HEK293 (cell line): ENCODE results near the gene GRP.
A peak's percentile ranks its signal among the peaks of the same experiment; 100 is the strongest.

Source experiments
- BCL11B ChIP-seq: fragments of 450-650 bp; formaldehyde crosslinking; IDR thresholded peaks from 2 replicates; pipeline ENCODE4 v1.5.1; 2016; ENCODE audit warnings: low read depth, missing biosample characterization, missing genetic modification characterization
- KLF1 ChIP-seq: fragments of 450-650 bp; formaldehyde crosslinking; IDR thresholded peaks from 2 replicates; pipeline ENCODE4 v1.5.1; 2016; ENCODE audit warnings: missing biosample characterization, missing genetic modification characterization
- SCRT1 ChIP-seq: fragments of 450-650 bp; formaldehyde crosslinking; IDR thresholded peaks from 2 replicates; pipeline ENCODE4 v1.5.1; 2016; ENCODE audit warnings: missing biosample characterization, missing genetic modification characterization, borderline replicate concordance
- SCRT2 ChIP-seq: fragments of 450-650 bp; formaldehyde crosslinking; IDR thresholded peaks from 2 replicates; pipeline ENCODE4 v1.5.1; 2016; ENCODE audit warnings: missing biosample characterization, missing genetic modification characterization
- ZBTB11 ChIP-seq: fragments of 450-650 bp; formaldehyde crosslinking; conservative IDR thresholded peaks from 2 replicates; pipeline ENCODE4 v1.5.1; 2016; ENCODE audit warnings: low read depth, missing biosample characterization, missing genetic modification characterization
- ZBTB20 ChIP-seq: fragments of 450-650 bp; formaldehyde crosslinking; IDR thresholded peaks from 2 replicates; pipeline ENCODE4 v1.5.1; 2016; ENCODE audit warnings: missing biosample characterization, missing genetic modification characterization
- ZBTB8A ChIP-seq: fragments of 450-650 bp; formaldehyde crosslinking; IDR thresholded peaks from 2 replicates; pipeline ENCODE4 v1.5.1; 2016; ENCODE audit warnings: missing biosample characterization, missing genetic modification characterization
- ZNF148 ChIP-seq: fragments of 450-650 bp; formaldehyde crosslinking; IDR thresholded peaks from 2 replicates; pipeline ENCODE4 v1.5.0; 2017; ENCODE audit warnings: missing biosample characterization, missing genetic modification characterization, borderline replicate concordance
- ZNF202 ChIP-seq: fragments of 450-650 bp; formaldehyde crosslinking; IDR thresholded peaks from 2 replicates; pipeline ENCODE4 v1.5.1; 2016; ENCODE audit warnings: missing biosample characterization, missing genetic modification characterization, borderline replicate concordance
- ZNF311 ChIP-seq: fragments of 450-650 bp; formaldehyde crosslinking; IDR thresholded peaks from 2 replicates; pipeline ENCODE4 v1.5.1; 2017; ENCODE audit warnings: missing biosample characterization, missing genetic modification characterization, borderline replicate concordance
- ZNF324 ChIP-seq: fragments of 450-650 bp; formaldehyde crosslinking; IDR thresholded peaks from 2 replicates; pipeline ENCODE4 v1.5.1; 2016; ENCODE audit warnings: missing biosample characterization, missing genetic modification characterization
- ZNF335 ChIP-seq: fragments of 450-650 bp; formaldehyde crosslinking; conservative IDR thresholded peaks from 2 replicates; pipeline ENCODE4 v1.5.1; 2016; ENCODE audit warnings: missing biosample characterization, missing genetic modification characterization
- ZNF37A ChIP-seq: fragments of 450-650 bp; IDR thresholded peaks from 2 replicates; pipeline ENCODE4 v1.5.1; 2018; ENCODE audit warnings: missing biosample characterization, missing genetic modification characterization
- ZNF449 ChIP-seq: fragments of 450-650 bp; formaldehyde crosslinking; IDR thresholded peaks from 2 replicates; pipeline ENCODE4 v1.5.1; 2017; ENCODE audit warnings: missing biosample characterization, mild to moderate bottlenecking, missing genetic modification characterization, moderate library complexity
- ZNF558 ChIP-seq: fragments of 450-650 bp; formaldehyde crosslinking; IDR thresholded peaks from 2 replicates; pipeline ENCODE4 v1.5.1; 2016; ENCODE audit warnings: missing biosample characterization, missing genetic modification characterization
- ZNF626 ChIP-seq: fragments of 450-650 bp; sonication (Bioruptor Pico); formaldehyde crosslinking; IDR thresholded peaks from 2 replicates; pipeline ENCODE4 v1.5.1; 2018; ENCODE audit warnings: missing biosample characterization, missing genetic modification characterization, inconsistent platforms
- ZNF658 ChIP-seq: fragments of 450-650 bp; formaldehyde crosslinking; IDR thresholded peaks from 2 replicates; pipeline ENCODE4; 2016; ENCODE audit warnings: missing biosample characterization, missing genetic modification characterization
- TF ChIP-seq, protein P1 (sequence below): fragments of 450-650 bp; formaldehyde crosslinking; IDR thresholded peaks from 2 replicates; pipeline ENCODE4 v1.5.1; 2016; ENCODE audit warnings: missing biosample characterization, missing genetic modification characterization, low read depth
- TF ChIP-seq, protein P2 (sequence below): fragments of 450-650 bp; formaldehyde crosslinking; IDR thresholded peaks from 2 replicates; pipeline ENCODE4 v1.5.1; 2016; ENCODE audit warnings: missing biosample characterization, missing genetic modification characterization
- TF ChIP-seq, protein P3 (sequence below): fragments of 450-650 bp; formaldehyde crosslinking; IDR thresholded peaks from 2 replicates; pipeline ENCODE4 v1.5.1; 2017; ENCODE audit warnings: missing biosample characterization, missing genetic modification characterization
- TF ChIP-seq, protein P4 (sequence below): fragments of 450-650 bp; formaldehyde crosslinking; IDR thresholded peaks from 2 replicates; pipeline ENCODE4 v1.5.1; 2016; ENCODE audit warnings: missing biosample characterization, missing genetic modification characterization

The GRP gene

GRCh38 chr18:59220784-59221765 lies 1.1 kb downstream of the GRP start (continued):
- TF ChIP-seq ZNF148 = no peak
- TF ChIP-seq ZBTB8A = 0 out of 2 replicates have a peak, but pooled peaks have one; percentile 29
- TF ChIP-seq, protein P1, sequence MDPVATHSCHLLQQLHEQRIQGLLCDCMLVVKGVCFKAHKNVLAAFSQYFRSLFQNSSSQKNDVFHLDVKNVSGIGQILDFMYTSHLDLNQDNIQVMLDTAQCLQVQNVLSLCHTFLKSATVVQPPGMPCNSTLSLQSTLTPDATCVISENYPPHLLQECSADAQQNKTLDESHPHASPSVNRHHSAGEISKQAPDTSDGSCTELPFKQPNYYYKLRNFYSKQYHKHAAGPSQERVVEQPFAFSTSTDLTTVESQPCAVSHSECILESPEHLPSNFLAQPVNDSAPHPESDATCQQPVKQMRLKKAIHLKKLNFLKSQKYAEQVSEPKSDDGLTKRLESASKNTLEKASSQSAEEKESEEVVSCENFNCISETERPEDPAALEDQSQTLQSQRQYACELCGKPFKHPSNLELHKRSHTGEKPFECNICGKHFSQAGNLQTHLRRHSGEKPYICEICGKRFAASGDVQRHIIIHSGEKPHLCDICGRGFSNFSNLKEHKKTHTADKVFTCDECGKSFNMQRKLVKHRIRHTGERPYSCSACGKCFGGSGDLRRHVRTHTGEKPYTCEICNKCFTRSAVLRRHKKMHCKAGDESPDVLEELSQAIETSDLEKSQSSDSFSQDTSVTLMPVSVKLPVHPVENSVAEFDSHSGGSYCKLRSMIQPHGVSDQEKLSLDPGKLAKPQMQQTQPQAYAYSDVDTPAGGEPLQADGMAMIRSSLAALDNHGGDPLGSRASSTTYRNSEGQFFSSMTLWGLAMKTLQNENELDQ (tag by site-specific recombination) = no peak
- TF ChIP-seq ZBTB11 (tag by site-specific recombination) = no peak
- no peak for TF ChIP-seq BCL11B
- TF ChIP-seq, protein P2, sequence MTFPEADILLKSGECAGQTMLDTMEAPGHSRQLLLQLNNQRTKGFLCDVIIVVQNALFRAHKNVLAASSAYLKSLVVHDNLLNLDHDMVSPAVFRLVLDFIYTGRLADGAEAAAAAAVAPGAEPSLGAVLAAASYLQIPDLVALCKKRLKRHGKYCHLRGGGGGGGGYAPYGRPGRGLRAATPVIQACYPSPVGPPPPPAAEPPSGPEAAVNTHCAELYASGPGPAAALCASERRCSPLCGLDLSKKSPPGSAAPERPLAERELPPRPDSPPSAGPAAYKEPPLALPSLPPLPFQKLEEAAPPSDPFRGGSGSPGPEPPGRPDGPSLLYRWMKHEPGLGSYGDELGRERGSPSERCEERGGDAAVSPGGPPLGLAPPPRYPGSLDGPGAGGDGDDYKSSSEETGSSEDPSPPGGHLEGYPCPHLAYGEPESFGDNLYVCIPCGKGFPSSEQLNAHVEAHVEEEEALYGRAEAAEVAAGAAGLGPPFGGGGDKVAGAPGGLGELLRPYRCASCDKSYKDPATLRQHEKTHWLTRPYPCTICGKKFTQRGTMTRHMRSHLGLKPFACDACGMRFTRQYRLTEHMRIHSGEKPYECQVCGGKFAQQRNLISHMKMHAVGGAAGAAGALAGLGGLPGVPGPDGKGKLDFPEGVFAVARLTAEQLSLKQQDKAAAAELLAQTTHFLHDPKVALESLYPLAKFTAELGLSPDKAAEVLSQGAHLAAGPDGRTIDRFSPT (tag by site-specific recombination) = no peak
- TF ChIP-seq, protein P3, sequence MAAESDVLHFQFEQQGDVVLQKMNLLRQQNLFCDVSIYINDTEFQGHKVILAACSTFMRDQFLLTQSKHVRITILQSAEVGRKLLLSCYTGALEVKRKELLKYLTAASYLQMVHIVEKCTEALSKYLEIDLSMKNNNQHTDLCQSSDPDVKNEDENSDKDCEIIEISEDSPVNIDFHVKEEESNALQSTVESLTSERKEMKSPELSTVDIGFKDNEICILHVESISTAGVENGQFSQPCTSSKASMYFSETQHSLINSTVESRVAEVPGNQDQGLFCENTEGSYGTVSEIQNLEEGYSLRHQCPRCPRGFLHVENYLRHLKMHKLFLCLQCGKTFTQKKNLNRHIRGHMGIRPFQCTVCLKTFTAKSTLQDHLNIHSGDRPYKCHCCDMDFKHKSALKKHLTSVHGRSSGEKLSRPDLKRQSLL = no peak
- no peak for TF ChIP-seq ZBTB20 (tag by site-specific recombination)
- TF ChIP-seq ZNF558 = no peak
- TF ChIP-seq SCRT2 = peak; percentile 97
- peak; percentile 95 for TF ChIP-seq ZNF335 (tag by site-specific recombination)
- TF ChIP-seq SCRT1 (tag by site-specific recombination) = peak; percentile 87; the same call in 1 of the 2 replicates
- TF ChIP-seq ZNF324 (tag by site-specific recombination) = no peak
- no peak for TF ChIP-seq ZNF658 (tag by site-specific recombination)
- no peak for TF ChIP-seq ZNF202 (tag by site-specific recombination)
- peak; percentile 19; the same call in 1 of the 2 replicates for TF ChIP-seq KLF1 (tag by site-specific recombination)
- no peak for TF ChIP-seq ZNF626
- no peak for TF ChIP-seq ZNF37A (tag by site-specific recombination)
- no peak for TF ChIP-seq ZNF311 (tag by site-specific recombination)
- TF ChIP-seq, protein P4, sequence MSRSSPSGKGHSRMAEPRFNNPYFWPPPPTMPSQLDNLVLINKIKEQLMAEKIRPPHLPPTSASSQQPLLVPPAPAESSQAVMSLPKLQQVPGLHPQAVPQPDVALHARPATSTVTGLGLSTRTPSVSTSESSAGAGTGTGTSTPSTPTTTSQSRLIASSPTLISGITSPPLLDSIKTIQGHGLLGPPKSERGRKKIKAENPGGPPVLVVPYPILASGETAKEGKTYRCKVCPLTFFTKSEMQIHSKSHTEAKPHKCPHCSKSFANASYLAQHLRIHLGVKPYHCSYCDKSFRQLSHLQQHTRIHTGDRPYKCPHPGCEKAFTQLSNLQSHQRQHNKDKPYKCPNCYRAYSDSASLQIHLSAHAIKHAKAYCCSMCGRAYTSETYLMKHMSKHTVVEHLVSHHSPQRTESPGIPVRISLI = no peak
- TF ChIP-seq ZNF449 (tag by site-specific recombination) = no peak
